SK-N-SH (cell line): ENCODE results near the gene VTCN1. TPM values are rescaled to one million over a fixed set of nuclear protein-coding genes. Genes with fewer than 3 reads are reported as not detected.

Source experiments
- CTCF ChIA-PET: fragments of 300-600, 350-600 bp; formaldehyde crosslinking; extraction: SDS; loops from one replicate; lab custom pipeline; 2021; lab: Yijun Ruan, JAX
- POLR2A ChIA-PET: fragments of 350-600 bp; sonication (Branson Sonifier 250); formaldehyde crosslinking; extraction: SDS; loops from one replicate; lab custom pipeline; 2020; ENCODE audit warnings: antibody characterized with exemption, inconsistent platforms; lab: Yijun Ruan, JAX
- DNase-seq: peaks from one replicate; pipeline ENCODE4 v3.0.0; 2012
- H2AFZ ChIP-seq: fragments of 200-600 bp; sonication (generic); 2 replicates; pipeline ENCODE4 v1.8.1; 2016; ENCODE audit warnings: antibody characterized with exemption, mild to moderate bottlenecking, low read depth
- H3F3A ChIP-seq: fragments of 200-600 bp; sonication (generic); replicated peaks from 2 replicates; pipeline ENCODE3; 2016; ENCODE audit warnings: antibody characterized with exemption, mild to moderate bottlenecking; ENCODE audit not compliant: insufficient read depth
- H3K27ac ChIP-seq, 2 experiments: fragments of 200-500 bp in 1 of 2; fragments of 200-600 bp in 1 of 2; sonication (Bioruptor generic) in 1 of 2; sonication (generic), shearing (Covaris generic) in 1 of 2; 2 replicates each; pipeline versions ENCODE4 v1.5.1 to v1.6.1; 2014 to 2016; ENCODE audit warnings: low read depth in 2 of 2, inconsistent platforms in 1 of 2, low read length in 1 of 2, mild to moderate bottlenecking in 1 of 2, mixed read lengths in 1 of 2
- H3K27me3 ChIP-seq: fragments of 200-600 bp; sonication (generic), shearing (Covaris generic); 2 replicates; pipeline ENCODE4 v1.6.1; 2016; ENCODE audit warnings: mixed run types; ENCODE audit not compliant: insufficient read depth
- H3K36me3 ChIP-seq, 2 experiments: fragments of 200-500 bp in 1 of 2; fragments of 200-600 bp in 1 of 2; sonication (Bioruptor generic) in 1 of 2; sonication (generic) in 1 of 2; replicated peaks in 1 of 2; 2 replicates each; pipeline versions ENCODE3 to v1.5.1; 2014 to 2016; ENCODE audit warnings: low read length in 1 of 2, mild to moderate bottlenecking in 1 of 2; ENCODE audit not compliant: insufficient read depth in 2 of 2, control insufficient read depth in 1 of 2
- H3K4me1 ChIP-seq, 2 experiments: fragments of 200-500 bp in 1 of 2; fragments of 200-600 bp in 1 of 2; sonication (Bioruptor generic) in 1 of 2; sonication (generic), shearing (Covaris generic) in 1 of 2; 2 replicates each; pipeline versions ENCODE4 v1.5.1 to v1.6.1; 2014 to 2016; ENCODE audit warnings: low read depth in 1 of 2, low read length in 1 of 2, mixed run types in 1 of 2; ENCODE audit not compliant: insufficient read depth in 2 of 2, control insufficient read depth in 1 of 2
- H3K4me2 ChIP-seq: fragments of 200-600 bp; sonication (generic), shearing (Covaris generic); 2 replicates; pipeline ENCODE4 v1.6.1; 2017; ENCODE audit warnings: mixed run types
- H3K4me3 ChIP-seq, 2 experiments: fragments of 200-500 bp in 1 of 2; fragments of 200-600 bp in 1 of 2; sonication (Bioruptor generic) in 1 of 2; sonication (generic), shearing (Covaris generic) in 1 of 2; 2 replicates each; pipeline versions ENCODE4 v1.5.1 to v1.8.1; 2014 to 2016; ENCODE audit warnings: low read depth in 2 of 2, inconsistent platforms in 1 of 2, low read length in 1 of 2, mild to moderate bottlenecking in 1 of 2, mixed read lengths in 1 of 2, moderate library complexity in 1 of 2
- H3K79me2 ChIP-seq: fragments of 200-600 bp; sonication (generic); 2 replicates; pipeline ENCODE4 v1.8.1; 2017; ENCODE audit warnings: mild to moderate bottlenecking; ENCODE audit not compliant: insufficient read depth
- H3K9ac ChIP-seq: fragments of 200-600 bp; sonication (generic); 2 replicates; pipeline ENCODE4 v1.6.1; 2017; ENCODE audit warnings: mixed run types
- H3K9me2 ChIP-seq: fragments of 200-600 bp; sonication (generic); 2 replicates; pipeline ENCODE4 v1.6.1; 2017; ENCODE audit warnings: mixed run types
- H3K9me3 ChIP-seq: fragments of 200-600 bp; sonication (generic); 2 replicates; pipeline ENCODE4 v1.6.1; 2017; ENCODE audit warnings: mixed run types, mild to moderate bottlenecking, moderate library complexity
- H4K20me1 ChIP-seq: fragments of 200-600 bp; sonication (generic); 2 replicates; pipeline ENCODE4 v1.6.1; 2017; ENCODE audit warnings: mild to moderate bottlenecking, mixed run types; ENCODE audit not compliant: insufficient read depth
- ELF1 ChIP-seq: IDR thresholded peaks from 2 replicates; pipeline ENCODE4 v1.4.0; 2012
- EP300 ChIP-seq, 2 experiments: IDR thresholded peaks; 2 replicates each; pipeline versions ENCODE4 v1.4.0 to v1.6.1; 2012; ENCODE audit warnings: borderline replicate concordance in 1 of 2, low read depth in 1 of 2, low read length in 1 of 2
- GABPA ChIP-seq: IDR thresholded peaks from 2 replicates; pipeline ENCODE4 v1.4.0; 2012; ENCODE audit warnings: low read depth, mild to moderate bottlenecking
- GATA2 ChIP-seq: sonication (generic); formaldehyde crosslinking; IDR thresholded peaks from 2 replicates; pipeline ENCODE4 v1.5.0; 2020; ENCODE audit warnings: mild to moderate bottlenecking, missing genetic modification reagents
- MAX ChIP-seq: IDR thresholded peaks from 2 replicates; pipeline ENCODE4 v1.4.0; 2012; ENCODE audit warnings: low read depth
- MEF2A ChIP-seq: IDR thresholded peaks from 2 replicates; pipeline ENCODE4 v1.4.0; 2012; ENCODE audit warnings: low read depth, borderline replicate concordance
- MXI1 ChIP-seq: IDR thresholded peaks from 2 replicates; pipeline ENCODE4 v1.6.1; 2012; ENCODE audit warnings: mild to moderate bottlenecking, low read depth, low read length, improper control_type of control experiment
- NFIC ChIP-seq: IDR thresholded peaks from 2 replicates; pipeline ENCODE4 v1.4.0; 2012; ENCODE audit warnings: borderline replicate concordance
- POLR2AphosphoS5 ChIP-seq: IDR thresholded peaks from 2 replicates; pipeline ENCODE4 v1.6.1; 2012; ENCODE audit warnings: low read depth, low read length
- RAD21 ChIP-seq: IDR thresholded peaks from 2 replicates; pipeline ENCODE4 v1.6.1; 2012; ENCODE audit warnings: mild to moderate bottlenecking, low read length
- RCOR1 ChIP-seq: fragments of 150-350 bp; IDR thresholded peaks from 2 replicates; pipeline ENCODE4 v1.6.1; 2017; ENCODE audit warnings: antibody characterized with exemption, low read length
- REST ChIP-seq: IDR thresholded peaks from 2 replicates; pipeline ENCODE4 v1.6.1; 2012; ENCODE audit warnings: mild to moderate bottlenecking, low read depth, low read length, moderate library complexity
- SMC3 ChIP-seq: IDR thresholded peaks from 2 replicates; pipeline ENCODE4 v1.6.1; 2012; ENCODE audit warnings: low read depth, low read length, improper control_type of control experiment
- TCF12 ChIP-seq: IDR thresholded peaks from 2 replicates; pipeline ENCODE4 v1.4.0; 2012
- TEAD4 ChIP-seq: IDR thresholded peaks from 2 replicates; pipeline ENCODE4 v1.4.0; 2012; ENCODE audit warnings: mild to moderate bottlenecking, borderline replicate concordance; ENCODE audit not compliant: insufficient read depth
- USF2 ChIP-seq: fragments of 150-350 bp; IDR thresholded peaks from 2 replicates; pipeline ENCODE4 v1.6.1; 2017; ENCODE audit warnings: antibody characterized with exemption, low read length, low read depth, borderline replicate concordance
- YY1 ChIP-seq: IDR thresholded peaks from 2 replicates; pipeline ENCODE4 v1.4.0; 2012; ENCODE audit warnings: low read depth, mild to moderate bottlenecking
- ZBTB33 ChIP-seq: IDR thresholded peaks from 2 replicates; pipeline ENCODE4 v1.4.0; 2012; ENCODE audit warnings: low read depth, borderline replicate concordance
- WGBS: methylation state at CpG from one replicate; pipeline ENCODE4 v1.1.6; 2017; ENCODE audit warnings: low lambda C conversion rate; 5-methylcytosine and 5-hydroxymethylcytosine counted together
- polyA plus RNA-seq, 3 experiments: library from polyadenylated mRNA; depleted of rRNA; stranded (reverse); fragments of >200 nt; gene quantifications; 2 replicates each; pipeline ENCODE4 v1.2.3, GENCODE V29; 2012

VTCN1 gene
- polyA plus RNA-seq, 1 of the 3 experiments (the other 2 are of a cell fraction) = not detected

- Histone ChIP-seq H4K20me1 (no peaks in the 10 kb centered on the region), H3K4me1 (no peaks in the 10 kb centered on the region; a peak in 1 of 4 replicates), H3K27me3 (no peaks in the 10 kb centered on the region), H3F3A (no peaks in the 10 kb centered on the region), H3K4me3 (no peak overlapping the region), H3K9me3 (no peaks in the 10 kb centered on the region), H2AFZ (no peak overlapping the region), H3K9ac (no peak overlapping the region), H3K4me2 (no peak overlapping the region), H3K36me3 (no peaks in the 10 kb centered on the region), H3K79me2 (no peaks in the 10 kb centered on the region), H3K27ac (no peak overlapping the region), H3K9me2 (no peaks in the 10 kb centered on the region)
- no peak for DNase-seq
- CTCF ChIA-PET = no interaction called here
- no peak for TF ChIP-seq USF2
- no peak for TF ChIP-seq EP300 (IDR thresholded peaks at IDR 0.05; ENCODE audit: borderline replicate concordance in 1 of 2, low read depth in 1 of 2, low read length in 1 of 2)
- no peak for TF ChIP-seq POLR2AphosphoS5
- no peak for TF ChIP-seq ZBTB33
- no peak for TF ChIP-seq YY1
- TF ChIP-seq NFIC = no peak
- TF ChIP-seq SMC3 = no peak
- no peak for TF ChIP-seq GATA2
- TF ChIP-seq REST = no peak
- TF ChIP-seq TCF12 = no peak
- no peak for TF ChIP-seq MAX
- no peak for TF ChIP-seq MXI1
- TF ChIP-seq RCOR1 = no peak
- TF ChIP-seq GABPA = no peak
- no peak for TF ChIP-seq TEAD4
- no peak for TF ChIP-seq RAD21
- TF ChIP-seq ELF1 = no peak
- no peak for TF ChIP-seq MEF2A
- WGBS = 23% methylated on average over 3 of the region's 3 CpGs
- POLR2A ChIA-PET = no interaction called here
These were observed 4.3 kb upstream of the VTCN1 start for GRCh38 chr1:117215019-117215418.
